GM13977 (cell line): Measurements from ENCODE around the gene ALDH1B1.
"Not testable (repeated sequence)": the region's sequence is repeated elsewhere in the genome, so short reads cannot be mapped to it uniquely, and the experiment has no call there.

Experiments used
- DNase-seq: peaks from one replicate; pipeline ENCODE4 v3.0.0; 2012; ENCODE audit warnings: low spot score
- in situ Hi-C: fragments of 300-500 bp; cut with MboI; formaldehyde crosslinking; loops from one replicate; pipeline ENCODE4 v1.12.0; 2022; ENCODE audit warnings: low sequenced_read_pairs, low pct_unique_long_range_greater_than_20kb, mixed read lengths, inconsistent platforms; ENCODE audit not compliant: unreplicated experiment
- TF ChIP-seq, protein P1 (sequence below): IDR thresholded peaks from 2 replicates; pipeline ENCODE4 v1.5.1; 2012; ENCODE audit warnings: mild to moderate bottlenecking, control low read depth; ENCODE audit not compliant: insufficient read depth; ENCODE audit errors: extremely low read depth, missing control alignments

ALDH1B1 gene

GRCh38 chr9:38396371-38396671 is 3.8 kb downstream of the ALDH1B1 start:
- TF ChIP-seq, protein P1, sequence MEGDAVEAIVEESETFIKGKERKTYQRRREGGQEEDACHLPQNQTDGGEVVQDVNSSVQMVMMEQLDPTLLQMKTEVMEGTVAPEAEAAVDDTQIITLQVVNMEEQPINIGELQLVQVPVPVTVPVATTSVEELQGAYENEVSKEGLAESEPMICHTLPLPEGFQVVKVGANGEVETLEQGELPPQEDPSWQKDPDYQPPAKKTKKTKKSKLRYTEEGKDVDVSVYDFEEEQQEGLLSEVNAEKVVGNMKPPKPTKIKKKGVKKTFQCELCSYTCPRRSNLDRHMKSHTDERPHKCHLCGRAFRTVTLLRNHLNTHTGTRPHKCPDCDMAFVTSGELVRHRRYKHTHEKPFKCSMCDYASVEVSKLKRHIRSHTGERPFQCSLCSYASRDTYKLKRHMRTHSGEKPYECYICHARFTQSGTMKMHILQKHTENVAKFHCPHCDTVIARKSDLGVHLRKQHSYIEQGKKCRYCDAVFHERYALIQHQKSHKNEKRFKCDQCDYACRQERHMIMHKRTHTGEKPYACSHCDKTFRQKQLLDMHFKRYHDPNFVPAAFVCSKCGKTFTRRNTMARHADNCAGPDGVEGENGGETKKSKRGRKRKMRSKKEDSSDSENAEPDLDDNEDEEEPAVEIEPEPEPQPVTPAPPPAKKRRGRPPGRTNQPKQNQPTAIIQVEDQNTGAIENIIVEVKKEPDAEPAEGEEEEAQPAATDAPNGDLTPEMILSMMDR = no peak
- in situ Hi-C loops = no loop called here
- no peak for DNase-seq

- in situ Hi-C loops, DNase-seq: not testable (repeated sequence)
These were observed 6.7 kb downstream of the ALDH1B1 start for GRCh38 chr9:38399191-38399590.

- in situ Hi-C loops = no loop called here
- DNase-seq = no peak
These were observed 9.5 kb downstream of the ALDH1B1 start for GRCh38 chr9:38401994-38402393.

GRCh38 chr9:38404314-38404713 is 11.8 kb downstream of the ALDH1B1 start:
- TF ChIP-seq, protein P1 = no peak
- no peak for DNase-seq
- in situ Hi-C loops = no loop called here

More at GRCh38 chr9:38401994-38402393, 9.5 kb downstream of the ALDH1B1 start:
- TF ChIP-seq, protein P1 = no peak

DNA sequence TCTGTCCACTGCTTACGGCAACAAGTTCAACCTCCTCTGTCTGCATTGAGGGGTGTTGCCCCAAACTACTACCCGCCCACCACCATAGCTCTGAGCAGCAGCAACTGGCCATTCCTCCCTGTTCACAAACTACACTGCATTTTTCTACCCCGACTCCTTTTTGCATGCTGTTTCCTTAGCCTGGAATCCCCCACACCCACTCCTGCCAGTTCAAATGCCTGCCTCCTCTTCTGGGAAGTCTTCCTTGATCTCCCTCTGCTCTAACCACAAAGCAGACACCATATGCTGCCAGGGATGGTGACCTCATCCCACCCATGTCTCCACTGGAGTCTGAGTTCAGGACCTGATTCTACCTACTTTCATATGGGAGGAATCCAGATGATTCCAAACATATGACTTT is 13.3 kb downstream of the ALDH1B1 start:
- in situ Hi-C loops = no loop called here
- DNase-seq = no peak
- TF ChIP-seq, protein P1 = no peak

DNA sequence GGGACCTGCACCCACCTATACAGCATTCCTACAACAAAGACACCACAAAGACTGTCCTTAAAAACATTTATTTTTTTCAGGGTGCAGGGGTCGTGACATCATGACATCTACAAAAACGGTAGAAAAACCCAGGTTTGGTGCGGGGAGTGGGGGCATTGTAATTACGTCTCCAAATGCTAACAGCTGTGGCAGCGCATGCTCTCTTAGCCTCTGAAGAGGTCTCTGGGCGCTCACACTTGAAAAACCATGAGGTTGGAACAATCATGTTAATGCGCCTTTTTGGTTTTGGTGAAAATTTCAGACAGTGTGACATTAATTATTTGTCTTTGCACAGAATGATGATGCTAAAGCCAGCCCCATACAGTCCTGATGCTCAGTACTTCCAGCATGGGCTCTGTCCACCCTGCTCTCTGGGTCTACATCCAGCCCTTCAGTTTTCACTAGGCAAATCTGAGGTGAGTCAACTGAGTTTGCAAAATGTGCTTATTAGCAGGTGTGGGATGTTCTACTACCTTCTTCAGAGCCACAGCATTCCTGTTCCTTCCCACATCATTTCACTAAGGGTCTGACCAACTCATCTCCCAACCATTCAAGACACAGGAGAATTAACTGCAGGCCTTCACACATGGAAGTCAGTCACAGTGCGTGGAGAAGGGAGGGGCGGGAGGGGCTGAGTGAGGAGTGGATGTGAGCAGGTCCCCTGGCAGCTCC is 14.1 kb downstream of the ALDH1B1 start:
- in situ Hi-C loops = no loop called here
- TF ChIP-seq, protein P1 = no peak
- DNase-seq = no peak

- in situ Hi-C loops = no loop called here
- no peak for DNase-seq
- TF ChIP-seq, protein P1 = no peak
These were observed 16.2 kb downstream of the ALDH1B1 start for GRCh38 chr9:38408719-38409118.
